ENCODE results near the gene CPNE7.

The CPNE7 gene

DNA sequence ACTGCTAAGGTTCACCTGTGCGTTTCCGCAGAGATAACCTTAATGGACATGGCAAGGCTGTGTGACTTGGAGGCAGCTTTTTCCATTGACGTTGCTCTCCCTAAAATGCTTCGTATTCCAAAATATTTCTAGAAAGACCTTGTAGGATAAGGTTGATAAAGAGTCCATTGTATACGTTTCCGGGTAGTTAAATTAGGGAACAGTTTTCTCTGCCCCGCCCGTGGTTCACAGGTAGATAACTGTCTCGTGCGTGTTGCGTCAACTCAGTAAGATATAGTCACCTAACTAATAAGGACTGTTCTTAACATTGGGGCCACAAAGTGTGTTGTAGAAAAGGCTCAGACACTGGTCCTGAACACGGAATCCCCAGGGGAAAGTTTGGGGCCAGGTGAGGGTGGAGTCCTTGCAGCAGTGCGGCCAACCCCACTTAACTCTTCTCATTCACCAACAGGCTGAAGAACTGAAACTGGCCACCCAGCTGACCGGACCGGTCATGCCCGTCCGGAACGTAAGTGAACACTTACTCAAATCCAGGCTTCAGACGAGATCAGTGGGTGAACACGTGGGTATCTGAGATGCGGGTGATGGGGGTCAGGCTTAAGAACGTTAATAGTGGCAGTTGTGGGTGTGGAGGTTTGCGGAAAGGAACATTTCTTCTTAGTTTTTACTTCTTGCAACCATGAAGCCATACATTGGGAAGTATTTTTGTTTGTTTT lies 13.5 kb upstream of the CPNE7 start:
- DNase-seq (ENCODE audit: low read depth): no peak
- TF ChIP-seq, protein P1, sequence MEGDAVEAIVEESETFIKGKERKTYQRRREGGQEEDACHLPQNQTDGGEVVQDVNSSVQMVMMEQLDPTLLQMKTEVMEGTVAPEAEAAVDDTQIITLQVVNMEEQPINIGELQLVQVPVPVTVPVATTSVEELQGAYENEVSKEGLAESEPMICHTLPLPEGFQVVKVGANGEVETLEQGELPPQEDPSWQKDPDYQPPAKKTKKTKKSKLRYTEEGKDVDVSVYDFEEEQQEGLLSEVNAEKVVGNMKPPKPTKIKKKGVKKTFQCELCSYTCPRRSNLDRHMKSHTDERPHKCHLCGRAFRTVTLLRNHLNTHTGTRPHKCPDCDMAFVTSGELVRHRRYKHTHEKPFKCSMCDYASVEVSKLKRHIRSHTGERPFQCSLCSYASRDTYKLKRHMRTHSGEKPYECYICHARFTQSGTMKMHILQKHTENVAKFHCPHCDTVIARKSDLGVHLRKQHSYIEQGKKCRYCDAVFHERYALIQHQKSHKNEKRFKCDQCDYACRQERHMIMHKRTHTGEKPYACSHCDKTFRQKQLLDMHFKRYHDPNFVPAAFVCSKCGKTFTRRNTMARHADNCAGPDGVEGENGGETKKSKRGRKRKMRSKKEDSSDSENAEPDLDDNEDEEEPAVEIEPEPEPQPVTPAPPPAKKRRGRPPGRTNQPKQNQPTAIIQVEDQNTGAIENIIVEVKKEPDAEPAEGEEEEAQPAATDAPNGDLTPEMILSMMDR (conservative IDR thresholded peaks at IDR 0.05; ENCODE audit: low read length): no peak

DNA sequence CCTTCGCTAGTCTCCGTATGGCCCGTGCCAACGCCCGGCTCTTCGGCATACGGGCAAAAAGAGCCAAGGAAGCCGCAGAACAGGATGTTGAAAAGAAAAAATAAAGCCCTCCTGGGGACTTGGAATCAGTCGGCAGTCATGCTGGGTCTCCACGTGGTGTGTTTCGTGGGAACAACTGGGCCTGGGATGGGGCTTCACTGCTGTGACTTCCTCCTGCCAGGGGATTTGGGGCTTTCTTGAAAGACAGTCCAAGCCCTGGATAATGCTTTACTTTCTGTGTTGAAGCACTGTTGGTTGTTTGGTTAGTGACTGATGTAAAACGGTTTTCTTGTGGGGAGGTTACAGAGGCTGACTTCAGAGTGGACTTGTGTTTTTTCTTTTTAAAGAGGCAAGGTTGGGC lies 12.6 kb upstream of the CPNE7 start:
- TF ChIP-seq, protein P1 (conservative IDR thresholded peaks at IDR 0.05; ENCODE audit: low read length): no peak
- no peak for DNase-seq (ENCODE audit: low read depth)
- H3K4me3 ChIP-seq (ENCODE audit: low read length): no peak overlapping the region

More for the DNA sequence above, 13.5 kb upstream of the CPNE7 start:
- H3K4me3 ChIP-seq (ENCODE audit: low read length): peak overlapping the region; percentile 88

DNA sequence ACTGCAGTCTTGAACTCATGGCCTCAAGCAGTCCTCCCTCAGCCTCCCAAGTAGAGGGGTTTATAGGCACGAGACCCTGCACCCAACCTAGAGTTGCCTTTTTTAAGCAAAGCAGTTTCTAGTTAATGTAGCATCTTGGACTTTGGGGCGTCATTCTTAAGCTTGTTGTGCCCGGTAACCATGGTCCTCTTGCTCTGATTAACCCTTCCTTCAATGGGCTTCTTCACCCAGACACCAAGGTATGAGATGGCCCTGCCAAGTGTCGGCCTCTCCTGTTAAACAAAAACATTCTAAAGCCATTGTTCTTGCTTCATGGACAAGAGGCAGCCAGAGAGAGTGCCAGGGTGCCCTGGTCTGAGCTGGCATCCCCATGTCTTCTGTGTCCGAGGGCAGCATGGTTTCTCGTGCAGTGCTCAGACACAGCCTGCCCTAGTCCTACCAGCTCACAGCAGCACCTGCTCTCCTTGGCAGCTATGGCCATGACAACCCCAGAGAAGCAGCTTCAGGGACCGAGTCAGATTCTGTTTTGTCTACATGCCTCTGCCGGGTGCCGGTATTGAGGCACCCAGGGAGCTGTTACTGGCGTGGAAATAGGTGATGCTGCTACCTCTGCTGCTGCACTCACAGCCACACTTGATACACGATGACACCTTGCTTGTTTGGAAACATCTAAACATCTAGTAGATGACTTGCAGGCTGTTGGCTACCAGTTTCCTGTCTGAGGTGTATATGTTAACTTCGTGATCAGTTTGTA lies 11.7 kb upstream of the CPNE7 start:
- no peak for DNase-seq (ENCODE audit: low read depth)
- H3K4me3 ChIP-seq (ENCODE audit: low read length): peak overlapping the region; percentile 9; the same call in 1 of the 2 replicates
- TF ChIP-seq, protein P1 (conservative IDR thresholded peaks at IDR 0.05; ENCODE audit: low read length): no peak

DNA sequence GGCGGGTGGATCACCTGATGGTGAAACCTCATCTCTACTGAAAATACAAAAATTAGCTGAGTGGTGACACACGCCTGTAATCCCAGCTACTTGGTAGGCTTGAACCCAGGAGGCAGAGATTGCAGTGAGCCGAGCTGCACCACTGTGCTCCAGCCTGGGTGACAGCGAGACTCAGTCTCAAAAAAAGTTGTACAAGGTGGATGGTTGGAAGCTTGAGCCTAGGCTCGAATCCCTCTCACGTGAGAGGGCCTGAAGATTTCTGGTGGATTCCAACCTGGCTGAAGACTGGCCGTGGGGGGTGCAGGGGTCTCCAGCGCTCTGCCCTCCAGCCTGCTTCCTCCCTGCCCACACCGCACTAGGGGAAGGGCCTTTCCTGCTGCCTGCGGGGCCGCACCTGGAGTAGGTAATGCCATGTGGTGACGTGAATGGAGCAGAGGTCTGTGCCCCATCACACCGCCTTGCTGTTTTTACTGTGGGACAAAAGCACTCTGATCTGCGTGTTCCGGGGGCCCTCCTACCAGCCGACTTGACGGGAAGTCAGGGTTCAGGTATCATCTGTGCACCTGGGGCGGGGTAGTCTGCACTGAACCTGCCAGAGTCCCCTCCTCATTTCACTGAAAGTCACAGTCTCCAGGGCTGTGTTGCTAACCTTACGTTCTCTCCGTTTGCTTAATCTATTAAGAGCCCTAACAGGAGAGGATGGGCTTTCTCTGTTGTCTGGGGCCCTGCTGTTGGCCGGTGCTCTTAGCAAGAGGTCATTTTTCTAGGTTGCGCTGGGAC lies 10.9 kb upstream of the CPNE7 start:
- H3K4me3 ChIP-seq (ENCODE audit: low read length): no peak overlapping the region
- DNase-seq (ENCODE audit: low read depth): no peak
- TF ChIP-seq, protein P1 (conservative IDR thresholded peaks at IDR 0.05; ENCODE audit: low read length): no peak

DNA sequence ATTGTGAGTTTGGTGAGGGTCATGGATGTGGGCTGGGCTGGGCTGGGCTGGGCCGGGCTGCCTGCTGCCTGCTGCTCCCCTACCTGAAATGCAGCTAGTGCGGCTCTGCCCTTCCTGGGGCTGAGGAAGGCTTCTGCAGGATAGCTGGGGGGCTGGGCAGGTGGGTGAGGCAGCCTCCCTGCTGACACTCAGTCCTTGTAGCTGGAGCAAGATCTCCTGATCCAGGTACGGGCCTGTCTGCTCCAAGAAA lies 10.4 kb upstream of the CPNE7 start:
- no peak for DNase-seq (ENCODE audit: low read depth)
- H3K4me3 ChIP-seq (ENCODE audit: low read length): no peak overlapping the region
- TF ChIP-seq, protein P1 (conservative IDR thresholded peaks at IDR 0.05; ENCODE audit: low read length): no peak

DNA sequence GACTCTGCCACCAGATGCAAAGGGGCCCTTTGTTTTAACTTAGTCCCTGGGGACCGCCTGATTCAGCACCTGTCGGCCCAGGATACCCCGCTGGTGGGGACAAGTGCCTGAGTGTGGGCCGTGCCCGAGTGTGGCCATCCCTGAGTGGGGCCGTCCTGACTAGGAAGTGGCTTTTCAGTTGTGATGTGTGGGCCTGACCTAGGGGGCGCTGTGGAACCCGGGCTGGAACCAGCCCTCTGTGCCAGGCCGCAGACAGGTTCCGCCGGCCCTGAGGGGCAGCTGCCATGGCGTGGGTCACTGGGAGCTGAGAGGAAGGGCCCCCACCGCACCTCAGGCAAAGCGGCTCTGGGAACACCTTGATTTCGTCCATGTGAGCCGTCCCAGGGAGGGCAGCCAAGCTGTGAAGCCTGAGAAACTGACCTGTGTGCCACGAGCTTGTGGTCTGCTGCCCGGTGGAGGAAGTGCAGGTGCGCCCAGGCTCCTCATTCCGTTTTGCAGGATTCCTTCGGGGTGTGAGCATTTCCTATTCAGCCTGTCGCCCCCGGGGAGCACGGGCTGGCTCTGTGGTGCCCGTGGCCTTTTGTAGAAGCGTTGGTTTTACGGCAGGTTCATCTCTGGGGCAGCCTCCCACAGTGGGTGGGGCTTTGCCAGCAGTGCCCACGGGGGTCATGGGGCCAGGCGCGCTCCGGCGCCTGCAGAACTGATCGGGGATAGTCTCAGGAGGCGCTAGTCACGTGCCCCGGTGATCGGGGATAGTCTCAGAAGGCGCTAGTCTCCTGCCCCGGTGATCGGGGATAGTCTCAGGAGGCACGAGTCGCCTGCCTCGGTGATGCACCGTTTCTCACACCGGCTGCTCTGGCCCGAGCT lies 9.8 kb upstream of the CPNE7 start:
- H3K4me3 ChIP-seq (ENCODE audit: low read length): peak overlapping the region; percentile 27
- no peak for DNase-seq (ENCODE audit: low read depth)
- TF ChIP-seq, protein P1 (conservative IDR thresholded peaks at IDR 0.05; ENCODE audit: low read length): peak; percentile 55
